ENCODE data around the gene PSMB4.

PSMB4 gene

GRCh38 chr1:151362308-151363155 lies 36.8 kb upstream of the PSMB4 start:
- no peaks in the 10 kb centered on the region for H3K27me3 ChIP-seq (replicated peaks; ENCODE audit: control insufficient read depth, insufficient read depth, low read length)
- no peaks in the 10 kb centered on the region for H3K36me3 ChIP-seq (ENCODE audit: control insufficient read depth, insufficient read depth, low read length)
- H3K4me3 ChIP-seq (replicated peaks; ENCODE audit: low read depth, low read length): no peak overlapping the region
- TF ChIP-seq CTCF (IDR thresholded peaks at IDR 0.05; ENCODE audit: insufficient read depth, low read length, poor library complexity, severe bottlenecking): no peak
- DNase-seq (ENCODE audit: extremely low read depth, insufficient read length): no peak

DNA sequence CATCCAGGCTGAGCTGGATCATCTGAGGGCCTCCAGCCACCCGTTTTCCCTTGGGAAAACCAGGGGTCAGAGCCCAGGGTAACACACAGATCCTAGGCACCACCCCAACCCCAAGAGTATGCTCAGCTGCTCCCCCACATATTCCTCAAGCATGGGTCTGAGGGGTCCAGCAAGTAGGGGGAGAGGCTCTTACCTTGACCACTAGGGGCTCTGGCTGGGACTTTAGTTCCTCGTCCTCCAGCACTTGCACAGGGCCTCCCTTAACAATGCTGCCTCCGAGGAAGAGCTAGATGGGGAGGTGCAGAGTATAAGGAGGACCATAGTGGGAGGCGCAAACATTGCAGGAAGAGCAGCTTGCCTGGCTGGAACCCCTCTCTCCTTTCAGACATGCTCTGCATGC lies 34.4 kb upstream of the PSMB4 start:
- TF ChIP-seq CTCF (IDR thresholded peaks at IDR 0.05; ENCODE audit: insufficient read depth, low read length, poor library complexity, severe bottlenecking): peak; percentile 4
- no peaks in the 10 kb centered on the region for H3K36me3 ChIP-seq (ENCODE audit: control insufficient read depth, insufficient read depth, low read length)
- no peak overlapping the region for H3K4me3 ChIP-seq (replicated peaks; ENCODE audit: low read depth, low read length)
- H3K27me3 ChIP-seq (replicated peaks; ENCODE audit: control insufficient read depth, insufficient read depth, low read length): no peaks in the 10 kb centered on the region
- DNase-seq (ENCODE audit: extremely low read depth, insufficient read length): no peak

DNA sequence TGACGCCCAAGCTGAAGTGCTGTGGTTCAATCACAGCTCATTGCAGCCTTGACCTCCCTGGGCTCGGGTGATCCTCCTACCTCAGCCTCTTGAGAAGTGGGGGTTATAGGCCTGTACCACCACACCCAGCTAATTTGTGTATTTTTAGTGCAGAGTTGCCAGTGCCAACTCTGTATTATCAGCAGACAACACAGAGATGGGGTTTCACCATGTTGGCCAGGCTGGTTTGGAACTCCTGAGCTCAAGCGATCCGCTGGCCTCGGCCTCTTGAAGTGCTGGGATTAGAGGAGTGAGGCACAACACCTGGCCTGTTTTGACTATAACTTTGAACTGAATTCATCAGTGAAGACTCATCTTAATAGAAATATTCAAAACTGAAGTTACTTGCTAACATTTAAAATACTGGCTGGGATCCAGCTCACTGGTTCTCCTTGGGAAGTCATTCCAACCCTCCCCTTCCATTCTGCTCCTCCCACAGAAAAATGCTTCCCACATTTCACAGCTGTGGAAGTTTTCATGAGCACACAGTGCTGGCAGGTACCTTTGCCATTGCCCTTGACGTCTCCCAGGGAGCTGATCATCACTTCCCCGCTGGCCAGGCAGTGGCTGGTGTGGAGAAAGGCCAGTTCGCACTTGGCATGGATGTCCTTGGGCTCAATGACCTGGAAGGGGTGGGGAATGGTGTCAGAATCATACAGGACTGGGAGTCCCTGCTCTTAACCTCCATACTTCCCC lies 31.5 kb upstream of the PSMB4 start:
- no peak for DNase-seq (ENCODE audit: extremely low read depth, insufficient read length)
- TF ChIP-seq CTCF (IDR thresholded peaks at IDR 0.05; ENCODE audit: insufficient read depth, low read length, poor library complexity, severe bottlenecking): no peak
- Histone ChIP-seq H3K4me3 (replicated peaks; ENCODE audit: low read depth, low read length) (no peak overlapping the region), H3K27me3 (replicated peaks; ENCODE audit: control insufficient read depth, insufficient read depth, low read length) (no peaks in the 10 kb centered on the region), H3K36me3 (ENCODE audit: control insufficient read depth, insufficient read depth, low read length) (no peaks in the 10 kb centered on the region)

- Histone ChIP-seq H3K36me3 (ENCODE audit: control insufficient read depth, insufficient read depth, low read length) (no peaks in the 10 kb centered on the region), H3K27me3 (replicated peaks; ENCODE audit: control insufficient read depth, insufficient read depth, low read length) (no peaks in the 10 kb centered on the region), H3K4me3 (replicated peaks; ENCODE audit: low read depth, low read length) (no peak overlapping the region)
- no peak for DNase-seq (ENCODE audit: extremely low read depth, insufficient read length)
- TF ChIP-seq CTCF (IDR thresholded peaks at IDR 0.05; ENCODE audit: insufficient read depth, low read length, poor library complexity, severe bottlenecking): no peak
These were observed 30.7 kb upstream of the PSMB4 start for GRCh38 chr1:151368393-151369301.

DNA sequence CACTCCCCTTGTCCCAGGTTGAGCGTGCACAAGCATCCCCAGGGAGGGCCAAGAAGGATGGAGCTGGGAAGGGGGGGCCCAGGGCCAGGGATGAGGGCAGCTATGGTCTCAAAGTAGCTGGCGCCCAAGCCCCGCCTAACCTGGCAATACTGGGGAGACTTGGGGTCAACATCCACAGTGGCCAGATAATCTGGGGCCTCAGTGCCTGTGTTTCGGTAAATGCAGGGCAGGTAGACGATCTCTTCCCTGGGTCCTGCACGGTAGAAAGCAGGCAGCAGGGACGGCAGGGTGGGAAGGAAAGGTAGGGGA lies 30.1 kb upstream of the PSMB4 start:
- Histone ChIP-seq H3K36me3 (ENCODE audit: control insufficient read depth, insufficient read depth, low read length) (no peaks in the 10 kb centered on the region), H3K27me3 (replicated peaks; ENCODE audit: control insufficient read depth, insufficient read depth, low read length) (no peaks in the 10 kb centered on the region), H3K4me3 (replicated peaks; ENCODE audit: low read depth, low read length) (no peak overlapping the region)
- no peak for DNase-seq (ENCODE audit: extremely low read depth, insufficient read length)
- no peak for TF ChIP-seq CTCF (IDR thresholded peaks at IDR 0.05; ENCODE audit: insufficient read depth, low read length, poor library complexity, severe bottlenecking)

Data from GM06990 (cell line).